GM21717 (cell line): Measurements from ENCODE around the gene RITA1.

Experiments used
- ATAC-seq: cut with Tn5 transposase; IDR thresholded peaks from one replicate; pipeline ENCODE4 v1.9.1; 2021; ENCODE audit warnings: mild to moderate bottlenecking, moderate library complexity; ENCODE audit not compliant: unreplicated experiment

Gene RITA1

DNA sequence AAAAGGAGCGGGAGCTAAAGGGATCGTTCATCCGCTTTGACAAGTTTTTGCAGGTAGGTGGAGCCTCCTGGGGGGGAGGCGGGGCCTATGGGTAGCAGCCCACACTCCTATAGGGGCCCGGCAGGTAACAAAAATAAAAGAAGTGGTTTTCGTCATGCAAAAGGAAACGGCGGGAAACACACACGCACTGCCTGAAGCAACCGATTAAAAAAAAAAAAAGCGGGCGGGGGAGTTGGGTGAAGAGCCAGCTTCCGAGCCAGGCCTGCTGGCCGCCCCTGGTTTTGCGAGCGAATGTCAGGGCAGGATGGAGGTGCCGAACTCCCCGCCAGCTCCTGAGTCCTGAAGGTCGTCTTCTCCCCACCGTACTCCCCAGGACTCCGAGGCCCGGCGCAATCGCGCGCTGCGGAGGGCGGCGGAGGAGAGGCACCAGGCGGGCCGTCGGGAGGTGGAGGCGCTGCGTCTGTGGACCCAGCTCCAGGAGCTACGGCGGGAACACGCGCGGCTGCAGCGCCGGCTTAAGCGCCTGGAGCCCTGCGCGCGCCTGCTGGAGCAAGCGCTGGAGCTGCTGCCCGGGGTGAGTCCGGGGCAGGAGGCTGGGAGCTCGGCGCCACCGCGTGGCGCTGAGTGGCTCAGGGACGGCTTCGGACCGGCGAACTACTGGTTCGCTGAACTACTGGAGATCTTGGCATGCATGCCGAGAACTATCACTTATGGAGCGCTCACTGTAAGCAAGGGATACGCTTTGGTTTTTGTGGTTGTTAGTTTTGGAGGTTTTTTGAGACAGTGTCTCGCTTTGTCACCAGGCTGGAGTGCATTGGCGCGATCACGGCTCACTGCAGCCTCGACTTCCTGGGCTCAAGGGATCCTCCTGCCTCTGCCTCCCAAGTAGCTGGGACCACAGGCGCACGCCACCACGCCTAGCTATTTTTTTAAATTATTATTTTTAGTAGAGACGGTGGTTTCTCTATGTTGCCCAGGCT, 32.4 kb upstream of the RITA1 start:
- ATAC-seq: no peak

DNA sequence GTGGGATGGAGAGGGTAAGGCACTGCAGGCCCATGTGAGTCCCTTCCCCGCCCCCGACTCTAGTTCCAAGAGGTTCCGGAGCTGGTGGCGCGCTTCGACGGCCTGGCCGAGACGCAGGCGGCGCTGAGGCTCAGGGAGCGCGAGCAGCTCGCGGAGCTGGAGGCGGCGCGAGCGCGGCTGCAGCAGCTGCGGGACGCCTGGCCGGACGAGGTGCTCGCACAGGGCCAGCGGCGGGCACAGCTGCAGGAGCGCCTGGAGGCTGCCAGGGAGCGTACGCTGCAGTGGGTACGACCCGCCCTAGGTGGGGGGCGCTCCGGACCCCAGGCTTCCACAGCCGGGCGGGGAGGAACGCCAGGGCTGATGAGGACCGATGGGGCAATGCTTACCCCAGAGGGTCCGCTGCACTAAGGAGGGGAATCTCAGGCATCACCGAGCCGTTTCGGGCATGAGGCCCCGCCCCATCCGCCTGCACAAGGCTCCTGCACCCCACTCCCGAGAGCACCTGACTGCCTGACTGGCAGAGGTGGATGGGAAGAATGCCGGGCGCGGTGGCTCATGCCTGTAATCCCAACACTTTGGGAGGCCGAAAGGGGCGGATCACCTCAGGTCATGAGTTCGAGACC, 31.1 kb upstream of the RITA1 start:
- no peak for ATAC-seq

DNA sequence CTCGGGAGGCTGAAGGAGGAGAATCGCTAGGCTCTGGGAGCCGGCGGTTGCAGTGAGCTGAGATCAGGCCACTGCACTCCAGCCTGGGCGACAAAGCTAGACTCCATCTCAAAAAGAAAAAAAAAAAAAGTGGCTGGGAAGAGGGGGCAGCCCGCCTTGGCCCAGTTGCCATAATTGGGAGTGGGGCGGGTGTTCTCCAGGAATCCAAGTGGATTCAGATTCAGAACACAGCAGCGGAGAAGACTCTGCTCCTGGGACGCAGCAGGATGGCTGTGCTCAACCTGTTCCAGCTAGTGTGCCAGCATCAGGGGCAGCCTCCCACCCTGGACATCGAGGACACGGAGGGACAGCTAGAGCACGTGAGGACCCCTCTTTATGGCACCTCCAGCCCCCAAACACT, 30.5 kb upstream of the RITA1 start:
- no peak for ATAC-seq

DNA sequence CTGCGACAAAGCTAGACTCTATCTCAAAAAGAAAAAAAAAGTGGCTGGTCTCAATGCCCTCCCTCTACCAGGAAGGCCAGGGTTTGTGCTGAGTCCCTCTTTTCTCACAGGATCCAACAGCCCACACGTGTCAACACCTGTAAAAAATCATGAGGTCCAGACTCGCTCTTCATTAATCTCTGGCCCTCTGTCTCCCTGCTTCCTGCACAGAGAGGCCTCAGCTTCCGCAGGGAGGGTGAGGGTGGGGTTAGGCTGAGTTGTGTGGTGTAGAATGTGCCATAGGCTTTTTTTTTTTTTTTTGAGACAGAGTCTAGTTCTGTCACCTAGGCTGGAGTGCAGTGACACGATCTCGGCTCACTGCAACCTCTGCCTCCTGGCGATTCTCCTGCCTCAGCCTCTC, 29.9 kb upstream of the RITA1 start:
- ATAC-seq: no peak

DNA sequence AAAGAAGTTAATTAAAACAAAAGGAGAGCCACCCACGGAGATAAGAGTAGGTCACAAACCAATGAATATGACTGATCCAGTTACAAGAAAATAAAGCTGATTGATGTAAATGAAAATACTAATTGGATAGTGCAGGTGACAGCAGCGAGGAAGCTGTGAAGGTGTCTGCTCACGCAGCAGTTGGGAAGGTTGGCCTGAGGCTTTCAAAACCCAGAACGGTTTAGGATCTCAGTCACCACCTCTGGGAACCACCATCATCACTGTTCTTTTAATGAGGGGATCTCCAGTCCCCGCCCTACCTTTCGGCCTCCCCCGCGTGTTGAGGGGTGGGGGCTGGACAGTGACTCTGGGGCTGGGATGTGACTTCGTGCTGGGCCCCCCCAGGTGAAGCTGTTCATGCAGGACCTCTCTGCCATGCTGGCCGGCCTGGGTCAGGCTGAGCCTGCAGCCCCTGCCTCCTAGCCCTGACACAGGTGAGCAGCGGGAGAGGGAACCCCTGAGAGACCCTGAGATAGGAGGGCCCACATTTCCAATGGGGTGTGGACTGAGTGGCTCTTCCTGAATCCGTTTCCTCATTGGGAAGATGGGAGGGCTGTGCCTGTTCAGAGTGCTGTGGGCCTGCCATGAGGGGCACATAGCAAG, 28.2 kb upstream of the RITA1 start:
- no peak for ATAC-seq

DNA sequence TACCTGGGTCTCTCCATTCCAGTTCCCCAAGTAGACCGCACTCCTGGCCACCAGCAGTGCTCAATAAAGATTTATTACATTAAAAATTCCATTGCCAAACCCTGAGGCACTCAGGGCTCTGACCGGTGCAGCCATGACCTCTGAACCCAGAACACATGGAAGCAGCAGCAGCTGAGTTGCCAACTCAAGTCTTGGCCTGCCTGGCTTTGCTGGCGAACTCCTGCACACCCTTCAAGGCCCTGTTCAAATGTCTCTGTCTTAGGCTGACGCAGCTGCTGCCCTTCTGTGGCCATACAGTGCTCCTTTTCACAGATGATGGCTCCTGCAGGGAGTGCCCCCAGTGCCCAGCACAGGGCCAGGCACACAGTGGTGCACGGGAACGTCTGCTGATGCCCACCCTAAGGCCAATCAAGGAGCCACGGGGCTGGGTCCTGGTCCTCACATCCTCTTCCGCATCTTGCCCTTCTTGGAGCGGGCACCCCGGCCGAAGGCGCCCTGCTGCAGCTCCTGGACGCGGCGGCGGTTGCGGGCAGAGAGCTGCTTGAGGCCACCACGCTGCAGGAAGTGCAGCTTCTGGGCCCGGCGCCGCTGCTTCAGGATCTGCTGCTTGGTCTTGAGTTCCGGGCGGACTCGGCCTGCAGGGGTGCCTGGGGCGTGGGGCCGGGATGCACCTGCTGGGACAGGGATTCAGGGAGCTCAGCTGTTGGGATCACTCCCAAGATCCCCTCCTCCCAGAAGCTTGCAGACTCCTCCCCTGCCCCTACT, 26.9 kb upstream of the RITA1 start:
- ATAC-seq: no peak

DNA sequence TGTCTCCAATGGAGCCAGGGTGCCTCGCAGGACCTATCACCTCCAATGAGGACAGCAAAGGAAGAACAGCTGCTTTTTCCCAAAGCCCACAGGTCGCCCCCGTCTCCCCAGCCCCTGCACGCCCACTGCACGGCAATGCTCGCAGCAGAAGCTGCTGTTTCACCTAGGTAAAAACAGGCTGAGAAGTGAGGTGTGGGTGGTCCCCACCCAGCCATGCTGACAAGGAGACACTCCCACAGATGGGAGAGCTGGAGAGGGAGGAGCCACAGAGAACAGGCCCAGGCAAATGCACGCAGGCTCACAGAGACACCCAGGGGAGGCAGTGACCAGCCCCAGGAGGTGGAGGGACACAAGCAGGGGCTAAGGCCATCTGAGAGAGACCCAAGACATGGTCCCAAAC, 25.6 kb upstream of the RITA1 start:
- no peak for ATAC-seq

DNA sequence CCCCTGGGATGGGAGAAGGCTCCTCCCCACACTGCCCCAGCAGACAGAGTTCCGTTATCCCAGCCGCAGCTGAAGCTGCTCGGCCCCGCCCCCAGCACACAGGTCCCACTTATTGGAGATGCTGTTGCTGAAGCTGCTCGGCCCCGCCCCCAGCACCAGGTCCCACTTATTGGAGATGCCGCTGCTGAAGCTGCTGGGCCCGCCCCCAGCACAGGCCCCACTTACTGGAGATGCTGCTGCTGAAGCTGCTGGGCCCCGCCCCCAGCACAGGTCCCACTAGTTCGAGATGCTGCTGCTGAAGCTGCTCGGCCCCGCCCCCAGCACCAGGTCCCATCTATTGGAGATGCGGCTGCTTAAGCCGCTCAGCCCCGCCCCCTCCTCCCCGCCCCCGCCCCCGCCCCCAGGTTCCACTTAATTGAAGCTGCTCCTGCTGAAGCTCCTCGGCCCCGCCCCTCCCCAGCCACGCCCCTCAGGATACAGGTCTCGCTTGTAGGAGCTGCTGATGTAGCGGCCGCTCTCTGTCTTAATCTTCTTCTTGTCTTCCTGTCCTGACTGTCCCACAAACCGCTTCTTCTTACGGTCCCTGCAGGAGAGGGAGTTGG, 24.0 kb upstream of the RITA1 start:
- no peak for ATAC-seq

DNA sequence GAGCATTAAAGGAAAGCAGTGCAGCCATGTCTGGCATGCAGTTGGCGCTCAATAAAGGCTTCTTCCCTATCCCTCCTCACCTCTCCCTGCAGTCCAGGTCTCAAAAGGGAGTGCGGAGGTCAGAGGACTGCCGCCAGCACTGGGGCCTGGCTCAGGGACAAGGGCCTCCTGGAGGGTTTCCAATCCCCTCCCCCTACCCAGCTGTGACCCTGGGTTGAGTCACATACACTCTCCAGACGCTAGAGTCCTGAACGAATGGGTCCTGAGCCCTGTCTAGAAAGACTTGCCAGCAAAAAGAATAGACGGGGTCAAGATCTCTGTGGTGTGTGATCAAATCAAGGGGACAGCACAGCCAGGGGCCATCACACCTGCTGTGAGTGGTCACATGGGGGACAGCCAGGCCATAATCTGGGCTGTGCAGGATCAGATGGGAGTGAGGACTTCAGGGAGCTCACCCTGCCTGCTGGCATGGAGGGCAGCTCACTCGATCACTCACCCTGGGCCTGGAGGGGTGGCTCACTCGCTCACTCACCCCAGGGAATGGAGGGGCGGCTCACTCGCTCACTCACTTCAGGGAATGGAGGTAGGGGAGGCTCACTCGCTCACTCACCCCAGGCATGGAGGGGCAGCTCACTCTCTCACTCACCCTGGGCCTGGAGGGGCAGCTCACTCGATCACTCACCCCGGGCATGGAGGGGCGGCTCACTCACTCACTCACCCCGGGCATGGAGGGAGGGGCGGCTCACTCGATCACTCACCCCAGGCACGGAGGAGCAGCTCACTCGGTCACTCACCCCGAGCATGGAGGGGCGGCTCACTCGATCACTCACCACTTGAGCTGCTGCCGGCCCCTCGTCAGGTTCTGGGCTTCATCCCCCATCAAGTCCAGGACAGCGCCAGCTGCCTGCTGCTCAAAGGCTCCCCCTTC, 23.2 kb upstream of the RITA1 start:
- no peak for ATAC-seq

DNA sequence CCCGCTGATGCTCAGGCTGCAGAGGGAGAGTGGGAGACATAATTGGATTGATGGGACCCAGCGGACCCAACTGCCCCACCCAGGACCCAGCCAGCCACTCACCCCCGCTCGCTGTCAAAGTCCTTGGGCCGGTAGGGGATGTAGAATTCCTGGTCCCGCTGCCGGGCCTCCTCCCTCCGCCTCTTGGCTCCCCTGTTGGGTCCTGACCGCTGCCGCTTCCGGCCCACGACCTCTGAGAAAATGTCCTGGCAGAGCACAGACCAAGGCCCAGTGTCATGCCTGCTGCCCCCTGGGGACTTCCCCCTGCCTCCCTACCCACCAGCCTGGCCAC, 22.5 kb upstream of the RITA1 start:
- ATAC-seq: no peak

DNA sequence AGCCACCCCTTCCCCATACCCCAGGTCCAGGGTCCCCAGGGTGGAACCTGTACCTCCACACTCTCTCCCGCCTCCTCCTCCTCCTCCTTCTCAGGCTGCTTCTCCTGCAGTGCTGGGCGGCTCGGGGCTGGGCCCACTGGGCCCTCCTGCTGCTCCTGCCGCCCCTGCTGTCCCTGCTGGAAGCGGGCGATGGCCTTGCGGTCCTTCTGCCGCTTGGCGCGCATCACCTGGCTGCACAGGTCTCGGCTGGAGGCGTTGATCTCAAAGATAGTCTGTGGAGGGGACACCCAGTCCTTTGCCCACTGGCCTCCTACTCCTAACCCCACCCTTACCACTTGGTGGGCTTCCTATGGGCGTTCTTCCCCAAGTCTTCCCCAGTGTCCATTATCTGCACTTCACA, 21.5 kb upstream of the RITA1 start:
- no peak for ATAC-seq

DNA sequence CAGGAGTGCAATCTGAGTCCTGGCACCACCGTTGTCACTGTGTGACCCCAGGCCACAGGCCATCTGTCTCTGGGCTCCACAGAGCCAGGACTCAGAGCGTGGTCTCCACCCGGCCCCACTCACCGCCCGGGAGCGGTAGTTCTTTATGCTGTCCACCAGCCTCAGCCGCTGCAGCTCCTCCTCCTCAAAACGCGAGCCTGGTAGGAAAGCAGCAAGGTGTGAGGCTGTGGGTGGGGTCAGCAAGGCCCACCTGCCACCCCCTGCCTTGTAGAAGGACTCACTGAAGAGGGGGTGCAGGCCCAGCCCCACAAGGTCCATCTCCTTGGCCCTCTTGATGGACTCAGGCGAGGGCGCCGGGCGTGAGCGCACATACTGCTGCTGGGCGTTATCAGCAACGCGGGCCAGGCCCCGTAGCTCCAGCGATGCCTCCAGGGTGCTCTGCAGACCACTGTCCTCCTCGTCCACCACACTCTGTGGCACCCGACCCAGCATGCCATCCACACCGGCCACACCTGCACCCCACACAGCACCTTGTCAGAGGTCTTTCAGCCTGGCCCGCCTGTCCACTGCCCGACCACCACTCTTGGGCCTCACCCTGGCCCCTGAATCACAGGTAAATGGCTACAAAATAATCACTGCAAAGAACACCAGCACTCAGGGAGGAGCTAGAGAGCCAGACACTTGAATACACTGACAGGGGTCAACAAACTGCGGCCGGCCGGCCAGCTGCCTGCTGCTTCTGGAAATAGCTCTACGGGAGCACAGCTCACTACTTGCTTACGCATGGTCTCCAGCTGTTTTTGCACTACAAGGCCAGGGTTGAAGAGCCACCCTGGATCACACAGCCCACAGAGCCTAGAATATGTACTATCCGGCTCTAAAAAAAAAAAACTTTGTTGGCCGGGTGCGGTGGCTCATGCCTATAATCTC, 19.7 kb upstream of the RITA1 start:
- ATAC-seq: no peak

DNA sequence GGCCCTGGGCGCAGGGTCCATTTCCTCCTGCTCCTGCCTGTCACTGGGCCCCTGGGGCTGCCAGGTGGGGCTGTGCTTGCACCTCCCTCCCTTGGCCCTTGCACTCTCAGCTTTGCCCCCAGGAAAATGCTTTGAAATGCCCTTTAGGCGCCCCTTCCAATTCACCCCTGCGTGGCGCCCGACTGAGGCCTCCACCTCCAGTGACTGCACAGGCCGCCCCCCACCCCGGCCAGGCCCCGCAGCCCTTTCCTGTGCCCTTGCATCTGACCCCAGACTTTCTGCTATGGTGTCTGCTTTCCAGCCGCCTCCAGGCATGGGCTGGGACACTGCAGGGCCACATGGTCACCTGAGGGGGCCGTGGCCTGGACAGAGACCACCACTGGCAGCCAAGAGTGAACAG, 17.7 kb upstream of the RITA1 start:
- ATAC-seq: no peak

DNA sequence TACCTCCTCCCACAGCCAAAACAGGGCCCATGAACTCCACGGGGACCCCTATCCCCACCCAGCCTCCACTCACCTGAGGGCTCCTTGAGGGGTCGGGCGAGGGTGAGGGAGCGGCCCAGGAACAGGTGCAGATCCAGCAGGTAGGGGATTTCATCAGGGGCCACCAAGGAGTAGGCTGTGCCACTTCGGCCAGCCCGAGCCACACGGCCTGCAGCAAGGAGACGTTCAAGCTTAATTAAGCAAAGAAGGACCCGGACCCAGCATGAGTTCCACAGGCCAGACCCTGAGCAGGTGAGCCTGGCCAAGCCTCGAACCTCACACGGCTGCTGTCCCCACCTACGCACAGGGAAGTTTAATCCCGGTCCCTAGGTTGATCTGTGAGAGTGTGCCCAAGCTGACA, 15.8 kb upstream of the RITA1 start:
- no peak for ATAC-seq

DNA sequence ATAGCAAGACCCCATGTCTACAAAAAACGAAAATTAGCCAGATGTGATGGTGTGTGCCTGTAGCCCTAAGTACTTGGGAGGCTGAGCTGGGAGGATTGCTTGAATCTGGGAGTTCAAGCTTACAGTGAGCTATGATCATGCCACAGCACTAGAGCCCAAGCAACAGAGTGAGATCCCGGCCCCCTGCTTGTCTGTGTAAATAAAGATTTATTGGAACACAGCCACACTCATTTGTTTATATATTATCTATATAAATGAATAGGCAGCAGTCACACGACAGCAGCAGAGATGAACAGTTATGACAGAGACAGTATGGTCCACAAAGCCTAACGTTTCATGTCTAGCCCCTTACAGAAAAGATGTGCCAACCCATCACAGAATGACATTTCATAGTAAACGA, 15.1 kb upstream of the RITA1 start:
- no peak for ATAC-seq

DNA sequence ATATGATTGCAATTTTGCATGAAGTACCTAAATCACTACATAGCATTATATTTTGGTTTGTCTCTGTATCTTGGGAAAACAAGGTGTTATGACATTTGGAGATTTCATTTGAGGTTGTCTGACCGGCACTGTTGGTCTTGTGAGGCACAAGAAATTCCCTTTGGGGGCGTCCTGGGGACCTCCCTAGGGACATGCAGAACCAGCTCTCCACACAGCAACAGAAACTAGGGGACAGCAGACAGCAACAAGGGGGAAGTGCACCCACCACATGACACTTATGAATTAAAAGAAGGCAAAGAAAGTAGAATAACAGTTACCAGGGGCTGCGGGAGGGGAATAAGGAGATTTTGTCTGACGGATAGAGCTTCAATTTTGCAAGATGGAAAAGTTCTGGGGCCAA, 14.6 kb upstream of the RITA1 start:
- no peak for ATAC-seq

DNA sequence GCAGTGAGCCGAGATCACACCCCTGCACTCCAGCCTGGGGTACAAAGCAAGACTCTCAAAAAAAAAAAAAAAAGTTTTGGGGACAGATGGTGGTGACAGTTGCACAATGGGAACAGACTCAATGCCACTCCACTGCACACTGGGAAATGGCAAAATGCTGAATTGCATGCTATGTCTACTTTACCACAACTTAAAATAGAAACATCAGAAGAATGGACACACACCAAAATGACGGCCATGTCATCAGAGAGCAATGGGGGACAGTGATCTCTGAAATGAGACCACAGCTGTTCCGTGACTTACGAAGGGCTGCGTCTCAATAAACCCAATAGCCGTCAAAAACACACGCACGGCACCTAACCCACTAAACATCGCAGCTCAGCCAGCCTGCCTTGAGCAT, 14.0 kb upstream of the RITA1 start:
- no peak for ATAC-seq

DNA sequence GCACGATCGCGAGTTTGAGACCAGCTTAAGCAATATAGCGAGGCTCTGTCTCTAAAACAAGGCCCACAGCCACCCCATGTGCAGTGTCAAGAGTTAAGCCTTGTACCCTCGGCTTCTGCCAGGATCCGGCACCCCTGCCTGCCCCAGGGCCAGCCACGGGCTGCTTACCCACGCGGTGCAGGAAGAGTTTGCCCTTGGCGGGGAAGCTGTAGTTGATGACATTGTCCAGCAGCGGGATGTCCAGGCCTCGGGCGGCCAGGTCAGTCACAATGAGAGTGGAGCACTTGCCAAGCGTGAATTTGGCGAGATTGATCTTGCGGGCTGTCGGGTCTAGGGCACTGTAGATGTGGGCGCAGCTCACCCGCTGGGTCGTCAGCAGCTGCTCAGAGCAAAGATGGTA, 13.3 kb upstream of the RITA1 start:
- no peak for ATAC-seq
